NT2/D1 (cell line): ENCODE data around the gene SMPD4.
"Not testable (repeated sequence)": the region's sequence is repeated elsewhere in the genome, so short reads cannot be mapped to it uniquely, and the experiment has no call there.

ENCODE experiments used
- DNase-seq: peaks from one replicate; pipeline ENCODE4 v3.0.0-alpha.2; 2011; ENCODE audit warnings: low read depth, low spot score
- H3K27me3 ChIP-seq: 2 replicates; pipeline ENCODE4 v1.6.0; 2011; ENCODE audit warnings: mild to moderate bottlenecking; ENCODE audit not compliant: insufficient read length, insufficient read depth
- H3K36me3 ChIP-seq: 2 replicates; pipeline ENCODE4 v1.6.1; 2011; ENCODE audit warnings: mild to moderate bottlenecking, low read length, mixed read lengths; ENCODE audit not compliant: insufficient read depth, insufficient read length
- H3K4me1 ChIP-seq: 2 replicates; pipeline ENCODE4 v1.5.1; 2011; ENCODE audit not compliant: insufficient read depth, insufficient read length
- H3K4me3 ChIP-seq: 2 replicates; pipeline ENCODE4 v1.5.1; 2011; ENCODE audit warnings: low read depth; ENCODE audit not compliant: insufficient read length
- H3K9ac ChIP-seq: 2 replicates; pipeline ENCODE4 v1.6.0; 2011; ENCODE audit warnings: low read depth; ENCODE audit not compliant: insufficient read length
- H3K9me3 ChIP-seq: 2 replicates; pipeline ENCODE4 v1.5.1; 2011; ENCODE audit warnings: mild to moderate bottlenecking, low read length; ENCODE audit not compliant: insufficient read depth
- SUZ12 ChIP-seq: IDR thresholded peaks from 2 replicates; pipeline ENCODE4 v1.6.1; 2011; ENCODE audit not compliant: insufficient read length, insufficient read depth; ENCODE audit errors: extremely low read depth
- YY1 ChIP-seq: IDR thresholded peaks from 2 replicates; pipeline ENCODE4 v1.6.1; 2011; ENCODE audit not compliant: insufficient read length, insufficient read depth
- ZNF274 ChIP-seq: IDR thresholded peaks from 2 replicates; pipeline ENCODE4 v1.6.1; 2011; ENCODE audit warnings: mild to moderate bottlenecking, low read depth, low read length

Gene SMPD4

GRCh38 chr2:130158631-130159030 is 22.8 kb downstream of the SMPD4 start:
- Histone ChIP-seq H3K4me1 (peaks cover 2% of the 10 kb centered on the region), H3K9ac (no peak overlapping the region), H3K4me3 (no peak overlapping the region), H3K36me3 (peaks cover 73% of the 10 kb centered on the region), H3K27me3 (no peaks in the 10 kb centered on the region), H3K9me3 (no peaks in the 10 kb centered on the region)
- TF ChIP-seq YY1, result no peak
- TF ChIP-seq SUZ12, result no peak
- no peak for TF ChIP-seq ZNF274
- DNase-seq, result no peak

GRCh38 chr2:130157825-130158514 is 23.4 kb downstream of the SMPD4 start:
- H3K4me1 ChIP-seq, result not testable (repeated sequence)

DNA sequence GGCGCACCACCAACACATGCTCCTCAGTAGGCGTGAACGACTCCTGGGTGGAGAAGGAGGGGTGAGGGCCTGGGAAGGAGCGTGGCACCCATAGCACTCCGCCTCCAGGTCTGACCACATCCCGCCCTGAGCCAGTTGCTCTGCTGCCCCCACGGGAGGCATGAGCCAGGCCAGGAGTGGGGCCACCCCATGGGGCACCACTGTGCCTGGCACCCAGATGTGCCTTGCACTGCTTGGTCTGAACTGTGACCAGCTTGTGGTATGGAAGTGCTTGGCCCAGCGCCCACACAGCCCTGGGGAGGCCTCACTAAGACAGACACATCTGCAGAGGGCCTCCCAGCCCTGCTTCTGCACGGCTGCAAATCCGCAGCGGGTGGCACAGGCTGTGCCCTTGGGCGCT is 24.0 kb downstream of the SMPD4 start:
- H3K9ac ChIP-seq, H3K27me3 ChIP-seq, DNase-seq, H3K9me3 ChIP-seq, H3K4me3 ChIP-seq, H3K4me1 ChIP-seq: not testable (repeated sequence)
- H3K36me3 ChIP-seq, result peaks cover 74% of the 10 kb centered on the region

More at GRCh38 chr2:130157825-130158514, 23.4 kb downstream of the SMPD4 start:
- H3K4me3 ChIP-seq, H3K27me3 ChIP-seq, DNase-seq, H3K9me3 ChIP-seq, H3K9ac ChIP-seq: not testable (repeated sequence)
- peaks cover 74% of the 10 kb centered on the region for H3K36me3 ChIP-seq

- no peaks in the 10 kb centered on the region for H3K27me3 ChIP-seq
- DNase-seq, result no peak
These were observed 24.8 kb downstream of the SMPD4 start for GRCh38 chr2:130156624-130157004.

GRCh38 chr2:130155956-130156623 is 25.3 kb downstream of the SMPD4 start:
- not testable (repeated sequence) for H3K9me3 ChIP-seq, H3K27me3 ChIP-seq, H3K4me1 ChIP-seq, H3K4me3 ChIP-seq, H3K9ac ChIP-seq
- peak; percentile 18 for DNase-seq
- peaks cover 75% of the 10 kb centered on the region for H3K36me3 ChIP-seq

More at GRCh38 chr2:130156624-130157004, 24.8 kb downstream of the SMPD4 start:
- Histone ChIP-seq H3K9ac (no peak overlapping the region), H3K36me3 (peaks cover 78% of the 10 kb centered on the region), H3K4me1 (peaks cover 2% of the 10 kb centered on the region), H3K4me3 (no peak overlapping the region), H3K9me3 (no peaks in the 10 kb centered on the region)
- TF ChIP-seq YY1 (no peak), ZNF274 (no peak), SUZ12 (no peak)

- no peak overlapping the region for H3K9ac ChIP-seq
- H3K4me1 ChIP-seq, result peaks cover 2% of the 10 kb centered on the region
- H3K4me3 ChIP-seq, result no peak overlapping the region
These were observed 26.3 kb downstream of the SMPD4 start for GRCh38 chr2:130154773-130155765.

GRCh38 chr2:130154423-130154770 is 27.0 kb downstream of the SMPD4 start:
- not testable (repeated sequence) for H3K9ac ChIP-seq, DNase-seq, H3K4me3 ChIP-seq, H3K27me3 ChIP-seq, H3K4me1 ChIP-seq, H3K9me3 ChIP-seq
- peaks cover 77% of the 10 kb centered on the region for H3K36me3 ChIP-seq

More at GRCh38 chr2:130154773-130155765, 26.3 kb downstream of the SMPD4 start:
- no peak for TF ChIP-seq ZNF274
- no peak for TF ChIP-seq YY1
- TF ChIP-seq SUZ12, result no peak
- DNase-seq, result no peak
- Histone ChIP-seq H3K27me3 (no peaks in the 10 kb centered on the region), H3K9me3 (no peaks in the 10 kb centered on the region), H3K36me3 (peaks cover 82% of the 10 kb centered on the region)

DNA sequence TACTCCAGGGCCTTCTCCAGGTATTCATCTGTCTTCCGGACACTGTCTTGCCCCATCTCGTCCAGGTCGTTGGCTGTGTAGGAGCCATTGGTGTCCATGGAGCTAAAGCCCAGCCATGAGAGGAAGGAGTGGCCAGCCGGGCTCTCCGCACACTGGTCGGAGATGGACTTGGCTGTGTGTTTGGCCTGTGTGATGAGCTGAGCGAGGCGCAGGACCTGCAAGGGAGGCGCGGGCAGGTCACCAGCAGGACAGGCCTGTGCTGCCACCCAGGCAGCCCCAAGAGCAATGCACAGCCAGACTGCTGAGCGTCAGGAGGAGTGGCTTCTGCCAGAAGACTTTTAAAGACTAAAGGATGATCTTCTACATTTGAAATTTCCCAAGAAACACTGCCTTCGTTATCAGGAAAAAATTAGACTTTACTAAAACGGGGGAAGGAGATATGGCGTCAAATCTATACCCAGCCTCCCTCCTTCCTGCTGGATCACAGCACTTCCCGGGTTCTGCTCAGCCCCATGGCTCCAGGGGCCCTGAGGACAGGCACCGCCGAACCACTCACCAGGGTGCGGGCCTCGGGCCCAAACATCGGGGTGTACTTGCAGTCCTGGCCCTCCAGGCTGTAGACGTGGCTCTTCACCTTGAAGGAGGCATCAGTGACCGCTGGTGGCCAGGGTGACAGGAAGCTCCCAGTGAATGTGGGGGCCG is 27.5 kb downstream of the SMPD4 start:
- H3K4me3 ChIP-seq, DNase-seq, H3K9me3 ChIP-seq, H3K27me3 ChIP-seq, H3K9ac ChIP-seq, H3K4me1 ChIP-seq: not testable (repeated sequence)
- peaks cover 73% of the 10 kb centered on the region for H3K36me3 ChIP-seq
